GM19328 (cell line): ENCODE data around the gene MAP3K9.

Experiments
- ATAC-seq: cut with Tn5 transposase; IDR thresholded peaks from one replicate; pipeline ENCODE4 v1.9.1; 2021; ENCODE audit warnings: mild to moderate bottlenecking, moderate library complexity; ENCODE audit not compliant: unreplicated experiment

The MAP3K9 gene

DNA sequence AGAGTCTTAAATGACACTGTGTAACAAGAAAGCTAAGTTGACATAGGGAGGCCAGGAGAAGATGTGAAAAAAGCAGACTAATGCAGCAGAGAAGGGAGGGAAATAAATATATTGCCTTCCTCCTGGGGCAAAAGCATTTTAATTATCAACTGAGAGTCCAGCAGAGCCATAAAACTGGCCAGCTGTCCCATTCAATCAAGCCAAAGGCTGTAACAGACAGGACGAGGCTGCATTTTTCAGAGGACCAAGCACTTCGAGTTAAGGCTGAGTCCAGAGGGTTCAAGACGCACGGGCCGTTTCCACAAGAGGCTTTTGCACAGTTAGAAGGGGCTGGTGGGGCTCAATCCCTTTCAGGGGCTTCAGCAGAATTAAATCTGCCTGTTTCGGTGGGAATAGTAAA lies 20.4 kb downstream of the MAP3K9 start:
- ATAC-seq, result no peak

DNA sequence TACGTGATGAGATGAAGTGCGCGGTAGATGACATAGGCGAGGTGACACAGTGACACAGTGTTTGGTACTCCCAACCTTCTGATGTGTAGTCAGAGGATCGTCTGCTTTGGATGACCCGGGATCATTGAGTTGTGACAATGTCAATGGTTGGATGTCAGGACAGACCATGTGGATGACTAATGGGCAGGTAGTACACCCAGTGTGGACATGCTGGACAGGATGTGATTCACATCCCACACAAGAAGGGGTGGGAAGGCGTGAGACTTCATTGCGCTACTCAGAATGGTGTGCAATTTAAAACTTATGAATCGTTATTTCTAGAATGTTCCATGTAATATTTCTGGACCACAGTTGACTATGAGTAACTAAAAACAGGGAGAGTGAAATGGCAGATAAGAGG lies 23.8 kb downstream of the MAP3K9 start:
- ATAC-seq, result no peak

DNA sequence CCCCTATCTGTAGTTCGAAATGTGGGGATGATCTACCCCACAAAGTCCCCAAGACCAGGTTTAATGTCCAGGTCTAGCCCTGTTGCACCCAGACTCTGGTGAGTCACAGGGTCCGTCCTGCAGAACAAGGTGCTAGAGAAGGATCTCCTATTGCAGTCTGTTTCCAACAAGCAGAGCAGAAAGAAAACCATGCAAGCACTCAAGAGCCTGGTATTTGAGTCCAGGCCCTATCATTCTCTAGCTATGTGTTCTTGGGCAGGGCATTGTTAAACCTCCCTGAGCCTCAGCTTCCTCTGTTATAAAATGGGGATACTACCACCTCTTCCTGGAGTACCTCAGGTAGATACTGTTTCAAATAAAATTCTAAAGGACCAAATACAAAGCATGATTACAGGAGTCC lies 24.4 kb downstream of the MAP3K9 start:
- ATAC-seq, result no peak

GRCh38 chr14:70782361-70782760 lies 27.0 kb downstream of the MAP3K9 start:
- no peak for ATAC-seq

DNA sequence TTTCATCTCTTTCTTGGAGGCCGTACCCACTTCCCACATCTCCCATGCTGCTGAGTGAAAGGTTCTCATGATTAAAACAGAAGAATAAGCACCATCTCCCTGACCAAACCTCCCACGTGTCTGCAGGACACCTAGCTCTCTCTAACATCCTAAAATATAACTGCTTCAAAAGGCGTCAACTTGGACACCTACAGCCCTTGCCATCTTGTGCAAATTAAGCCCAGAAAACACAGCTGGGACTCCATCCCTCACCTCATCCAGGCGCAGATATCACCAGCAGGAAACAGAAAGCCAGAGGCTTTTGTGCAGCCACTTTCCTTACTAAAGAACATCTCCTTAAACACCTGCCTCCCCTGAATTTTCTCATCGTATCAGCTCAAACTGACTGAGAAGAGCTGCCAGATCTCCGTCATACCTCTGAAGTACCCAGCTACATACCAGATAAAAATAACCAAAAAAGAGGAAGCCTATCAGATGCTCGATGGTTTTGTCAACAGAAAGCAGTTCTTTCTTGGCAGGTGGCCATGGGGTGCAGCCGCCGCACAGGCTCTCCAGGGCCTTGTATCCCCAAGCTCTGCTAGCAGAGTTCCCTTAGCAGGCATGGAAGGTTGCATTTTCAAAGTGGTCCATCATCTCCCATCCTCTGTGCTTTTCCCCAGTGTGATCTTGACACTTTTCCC lies 28.8 kb downstream of the MAP3K9 start:
- ATAC-seq, result peak; percentile 49

DNA sequence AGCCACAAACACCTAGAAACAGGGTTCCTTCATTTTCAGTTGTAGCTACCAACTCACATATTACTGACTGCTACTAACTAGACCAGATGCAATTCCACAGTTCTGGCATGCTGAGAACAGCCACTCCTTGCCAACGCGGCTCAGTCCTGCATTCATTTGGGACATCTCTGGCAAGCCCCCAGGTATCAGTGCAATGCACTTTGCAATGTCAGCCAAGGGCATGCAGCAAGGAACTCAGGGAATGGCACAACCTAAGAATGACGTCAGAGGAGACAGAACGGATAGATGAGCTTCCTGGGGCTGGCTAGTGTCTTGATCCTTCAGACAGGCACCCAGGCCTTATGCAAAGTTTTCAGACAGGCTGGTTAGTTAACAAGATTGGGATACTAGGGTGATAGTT lies 29.6 kb downstream of the MAP3K9 start:
- no peak for ATAC-seq

DNA sequence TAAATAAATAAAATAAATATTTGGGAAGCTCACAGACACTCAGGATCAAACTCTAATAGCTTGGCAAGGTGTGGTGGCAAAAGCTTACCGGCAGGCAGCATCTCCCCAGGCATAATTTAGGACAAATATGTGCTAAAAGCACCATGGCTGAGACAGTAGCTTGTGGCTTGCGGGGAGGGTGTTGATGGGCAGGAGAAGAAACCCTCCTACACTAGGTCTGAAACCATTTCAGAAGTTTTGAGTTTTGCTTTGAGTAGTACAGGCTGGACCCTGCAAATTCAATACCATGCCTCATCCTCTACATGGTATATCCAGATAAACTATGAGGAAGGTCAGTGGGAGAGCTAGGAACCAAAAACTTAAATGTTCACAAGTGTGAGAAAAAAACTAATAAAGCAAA lies 33.1 kb downstream of the MAP3K9 start:
- no peak for ATAC-seq

GRCh38 chr14:70773182-70773862 lies 36.0 kb downstream of the MAP3K9 start:
- no peak for ATAC-seq

- ATAC-seq, result no peak
Observed at GRCh38 chr14:70771781-70772212, 37.5 kb downstream of the MAP3K9 start.

- ATAC-seq, result no peak
Observed at GRCh38 chr14:70770490-70770889, 38.8 kb downstream of the MAP3K9 start.

DNA sequence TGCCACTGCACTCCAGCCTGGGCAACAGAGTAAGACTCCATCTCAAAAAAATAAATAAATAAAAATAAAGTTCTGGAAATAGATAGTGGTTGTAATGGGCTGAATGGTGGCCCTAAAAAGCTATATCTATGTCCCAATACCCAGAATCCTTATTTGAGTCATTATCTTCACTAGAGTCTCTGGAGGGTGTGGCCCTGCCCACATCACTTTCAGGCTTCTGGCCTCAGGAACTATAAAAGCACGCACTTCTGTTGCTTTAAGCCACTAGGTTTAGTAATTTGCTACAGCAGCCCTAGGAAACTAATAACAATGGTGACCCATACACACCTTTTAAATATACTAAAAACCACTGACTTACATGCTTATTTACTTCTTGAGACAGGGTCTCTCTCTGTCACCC lies 49.9 kb downstream of the MAP3K9 start:
- no peak for ATAC-seq

- no peak for ATAC-seq
Observed at GRCh38 chr14:70755655-70756054, 53.7 kb downstream of the MAP3K9 start.

DNA sequence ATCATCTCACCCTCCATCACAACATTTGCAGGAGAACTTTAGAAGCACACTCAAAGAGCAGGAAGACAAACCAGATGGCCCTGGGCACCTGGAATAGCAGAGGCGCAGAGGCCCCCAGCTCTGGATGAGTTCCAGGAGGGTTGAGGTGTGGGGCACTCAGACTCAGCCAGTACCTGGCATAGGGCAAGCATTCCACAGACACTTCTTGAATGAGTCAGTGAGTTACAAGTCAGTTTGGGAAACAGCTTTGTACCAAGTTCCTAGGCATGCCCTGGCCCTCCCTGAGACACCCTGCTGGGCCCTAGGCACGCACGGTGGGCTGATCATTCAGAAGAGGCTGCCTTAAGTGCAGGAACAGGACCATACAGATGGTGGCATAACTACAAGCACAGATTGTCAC lies 54.3 kb downstream of the MAP3K9 start:
- no peak for ATAC-seq

GRCh38 chr14:70753518-70753953 lies 55.8 kb downstream of the MAP3K9 start:
- ATAC-seq, result no peak

GRCh38 chr14:70748422-70748821 lies 60.9 kb downstream of the MAP3K9 start:
- ATAC-seq, result no peak

GRCh38 chr14:70744641-70745040 lies 64.7 kb downstream of the MAP3K9 start:
- ATAC-seq, result no peak

DNA sequence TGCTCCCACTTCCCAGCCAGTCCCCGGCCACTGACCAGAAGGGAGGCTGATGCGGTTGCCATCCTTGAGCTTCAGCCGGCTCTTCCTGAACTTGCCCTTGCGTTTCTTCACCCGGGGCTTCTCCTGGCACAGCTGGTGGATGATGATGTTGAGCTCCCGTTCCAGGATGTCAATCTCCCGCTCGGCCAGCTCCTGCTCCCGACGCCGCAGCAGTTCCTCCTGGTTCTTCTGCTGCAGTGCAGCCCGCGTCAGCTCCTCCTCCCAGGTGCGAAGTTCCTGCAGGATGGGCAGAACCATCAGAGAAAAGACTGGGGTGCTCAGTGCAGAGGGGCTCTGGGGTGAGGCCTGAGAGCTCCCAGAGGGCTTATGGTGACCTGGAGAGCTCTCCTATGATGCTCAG lies 67.0 kb downstream of the MAP3K9 start:
- ATAC-seq, result no peak

DNA sequence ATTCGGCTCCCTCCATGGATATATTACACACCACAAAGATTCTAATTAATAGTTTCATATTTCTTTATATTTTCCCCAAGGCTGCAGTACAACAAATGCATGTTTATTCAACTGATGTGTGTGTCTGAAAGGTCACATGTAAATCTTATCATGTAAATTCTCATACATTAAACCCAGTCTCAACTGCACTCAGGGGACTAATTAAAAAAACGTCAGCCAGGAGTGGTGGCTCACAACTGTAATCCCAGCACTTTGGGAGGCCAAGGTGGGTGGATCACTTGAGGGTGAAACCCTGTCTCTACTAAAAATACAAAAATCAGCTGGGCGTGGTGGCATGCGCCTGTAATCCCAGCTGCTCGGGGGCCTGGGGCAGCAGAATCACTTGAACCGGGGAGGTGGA lies 67.8 kb downstream of the MAP3K9 start:
- ATAC-seq, result no peak

GRCh38 chr14:70735043-70735442 lies 74.3 kb downstream of the MAP3K9 start:
- ATAC-seq, result no peak

DNA sequence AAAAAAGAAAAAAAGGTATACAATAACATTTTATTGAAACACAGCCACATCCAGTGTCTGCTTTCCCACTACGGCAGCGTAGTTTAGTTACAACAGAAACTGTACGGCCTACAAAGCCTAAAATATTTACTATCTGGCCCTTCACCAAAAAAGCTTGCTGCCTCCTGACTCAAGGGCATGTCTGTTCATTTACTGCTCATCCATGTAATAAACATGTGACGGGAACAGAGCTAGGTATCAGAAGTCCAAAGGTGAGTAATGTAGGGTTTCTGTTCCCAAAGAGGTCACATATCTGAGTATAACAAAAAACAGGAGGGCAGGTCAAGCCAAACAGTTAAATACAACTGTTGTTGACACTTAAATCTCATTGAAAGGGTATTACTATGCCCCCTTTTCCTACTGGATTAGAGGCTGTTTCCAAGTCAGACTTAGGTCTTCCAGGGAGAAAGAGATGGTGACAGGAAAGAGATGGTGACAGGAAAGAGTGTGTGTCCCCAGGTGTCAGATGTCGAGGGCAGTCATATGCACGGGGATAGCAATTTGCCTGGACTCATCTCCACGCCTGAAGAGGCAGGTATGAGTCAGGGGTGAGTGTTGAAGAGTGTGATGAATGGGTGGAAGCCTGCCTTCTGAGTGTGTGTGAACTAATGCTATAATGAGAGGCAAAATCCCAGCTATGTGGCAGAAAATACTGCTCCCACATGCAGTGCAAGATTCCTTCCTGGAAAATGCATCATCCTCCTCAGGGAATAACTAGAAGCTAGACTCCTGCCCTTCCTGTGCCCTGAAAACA lies 77.7 kb downstream of the MAP3K9 start:
- no peak for ATAC-seq

GRCh38 chr14:70730393-70730792 lies 78.9 kb downstream of the MAP3K9 start:
- ATAC-seq, result no peak
